ENCODE measurements around the gene CRTC1.
"Not testable (repeated sequence)": the region's sequence is repeated elsewhere in the genome, so short reads cannot be mapped to it uniquely, and the experiment has no call there.

CRTC1 gene

GRCh38 chr19:18704054-18704453 lies 20.6 kb downstream of the CRTC1 start:
- DNase-seq: no peak

DNA sequence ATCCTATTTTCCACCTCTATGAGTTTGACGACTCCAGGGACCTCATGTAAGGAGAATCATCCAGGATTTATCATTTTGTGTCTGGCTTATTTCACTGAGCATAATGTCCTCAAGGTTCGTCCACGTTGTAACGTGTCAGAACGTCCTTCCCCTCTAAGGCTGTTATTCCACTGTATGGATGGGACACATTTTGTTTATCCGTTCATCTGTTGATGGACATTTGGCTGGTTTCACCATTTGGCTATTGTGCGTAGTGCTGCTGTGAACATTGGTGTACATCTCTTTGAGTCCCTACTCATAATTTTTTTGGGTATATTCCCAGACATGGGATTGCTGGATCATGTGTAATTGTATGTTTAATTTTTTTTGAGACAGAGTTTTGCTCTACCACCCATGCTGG lies 21.5 kb downstream of the CRTC1 start:
- DNase-seq: no peak

GRCh38 chr19:18708452-18709231 lies 25.2 kb downstream of the CRTC1 start:
- DNase-seq: no peak

DNA sequence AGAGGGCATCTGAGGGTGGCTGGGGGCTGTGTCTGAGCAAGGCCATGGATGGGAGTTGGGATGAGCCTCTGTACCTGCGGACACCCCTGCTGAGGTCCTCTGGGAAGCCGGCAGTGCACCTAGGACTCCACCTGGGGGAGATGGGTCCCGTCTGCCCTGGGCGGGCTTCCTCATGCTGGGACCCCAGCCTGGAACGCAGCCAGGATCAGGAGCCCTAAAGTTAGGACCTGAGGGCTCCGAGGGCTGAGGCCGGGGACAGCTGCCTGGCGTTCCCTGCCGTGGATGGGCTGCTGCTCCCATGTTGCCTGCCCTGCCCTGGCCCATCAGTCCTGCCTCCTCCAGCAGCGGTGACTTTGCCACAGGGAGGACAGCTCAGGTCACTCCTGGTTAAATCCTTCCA lies 26.1 kb downstream of the CRTC1 start:
- no peak for DNase-seq

DNA sequence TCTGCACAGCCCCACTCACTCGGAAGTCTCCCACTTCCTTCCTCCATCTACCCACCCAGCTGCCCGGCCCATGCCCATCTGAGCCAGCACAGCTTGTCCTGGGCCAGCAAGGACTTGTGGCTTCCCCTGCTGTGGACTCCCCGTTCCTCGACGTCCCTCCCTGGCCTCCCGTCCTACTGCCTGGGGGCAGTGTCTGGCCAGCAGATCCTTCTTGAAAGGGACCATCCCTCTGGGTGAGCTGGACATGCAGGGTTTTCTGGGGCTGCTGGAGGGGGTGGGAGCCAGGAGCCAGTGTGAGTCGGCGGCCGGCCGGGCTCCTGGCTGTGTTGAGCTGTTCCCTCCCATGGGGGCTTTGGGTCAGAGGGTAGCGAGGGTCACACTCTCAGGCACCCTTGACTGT lies 26.7 kb downstream of the CRTC1 start:
- DNase-seq: no peak

DNA sequence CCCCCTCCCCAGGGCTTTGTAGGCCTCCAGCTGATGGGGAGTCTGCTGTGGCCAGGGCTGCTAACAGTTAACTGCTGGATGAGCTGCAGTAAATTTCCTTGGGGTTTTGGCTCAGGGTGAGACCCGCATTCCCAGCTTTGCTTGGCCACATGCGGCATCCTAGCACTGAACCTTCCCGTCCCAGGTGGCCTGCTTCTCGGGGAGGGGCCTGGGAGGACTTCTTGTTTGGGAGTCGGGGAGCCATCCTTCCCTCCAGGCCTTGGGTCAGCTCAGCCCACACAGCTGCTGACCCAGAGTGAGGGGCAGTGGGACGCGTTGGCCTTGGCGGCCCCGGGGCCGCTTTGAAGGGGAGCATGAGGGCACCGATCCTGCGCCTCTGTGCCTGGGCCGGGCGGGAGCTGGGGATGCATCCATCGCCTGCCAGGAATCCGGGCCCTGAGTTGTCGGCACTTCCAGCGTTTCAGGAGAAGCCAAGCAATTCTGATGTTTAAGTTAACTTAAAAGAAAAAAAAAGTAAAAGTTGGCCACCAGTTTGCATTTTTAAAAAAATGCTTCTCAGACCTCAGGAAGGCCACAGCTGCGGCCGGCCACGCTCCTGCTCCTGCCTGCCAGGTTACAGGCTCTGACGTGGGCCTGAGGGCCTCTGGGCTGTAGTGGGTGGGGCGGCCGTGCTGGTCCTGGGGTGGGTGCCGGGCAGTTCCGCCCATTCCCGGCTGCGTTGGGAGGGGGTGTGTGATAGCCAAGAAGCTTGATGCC lies 27.7 kb downstream of the CRTC1 start:
- DNase-seq: no peak

- DNase-seq: no peak
Observed at GRCh38 chr19:18711893-18712292, 28.4 kb downstream of the CRTC1 start.

DNA sequence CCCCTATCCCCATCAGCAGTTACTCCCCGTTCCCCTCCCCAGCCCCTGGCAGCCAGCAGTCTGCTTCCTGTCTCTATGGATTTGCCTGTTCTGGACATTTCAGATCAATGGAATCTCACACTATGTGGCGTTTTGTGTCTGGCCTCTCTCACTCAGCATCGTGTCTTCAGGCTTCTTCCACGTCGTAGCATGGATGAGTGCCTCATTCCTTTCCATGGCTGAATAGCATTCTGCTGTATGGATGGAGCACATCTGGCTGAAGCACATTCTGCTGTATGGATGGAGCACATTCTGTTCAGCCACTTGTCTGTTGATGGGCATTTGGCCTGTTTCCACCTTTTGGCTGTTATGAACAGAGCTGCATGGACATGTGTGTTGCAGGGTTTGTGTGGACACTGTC lies 29.5 kb downstream of the CRTC1 start:
- DNase-seq: no peak

DNA sequence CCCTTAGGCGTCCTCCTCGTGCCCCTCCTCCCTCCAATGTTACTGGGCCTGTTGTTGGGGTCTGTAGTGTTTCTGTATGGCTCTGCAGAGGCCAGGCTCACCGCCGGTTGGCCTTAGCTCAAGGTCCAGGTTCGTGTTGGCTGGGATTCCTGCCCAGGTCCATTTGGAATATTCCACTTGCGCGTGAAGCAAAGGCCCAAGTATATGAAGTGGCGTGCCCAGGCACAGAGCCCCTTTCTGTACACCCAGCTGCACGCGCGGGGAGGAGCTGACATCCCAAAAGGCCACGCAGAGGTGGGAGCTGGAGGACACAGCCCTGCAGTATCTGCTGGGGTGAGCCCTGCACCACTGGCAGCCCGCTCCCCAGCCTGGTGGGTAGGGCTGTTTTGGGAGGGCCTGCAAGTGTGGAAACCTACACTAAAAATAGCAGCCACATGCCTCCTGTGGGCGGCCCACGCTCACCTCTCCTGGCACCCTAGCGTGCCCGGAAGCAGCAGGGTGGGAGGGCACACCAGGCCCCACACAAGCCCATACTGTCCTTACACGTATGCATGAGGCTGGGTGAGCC lies 30.2 kb downstream of the CRTC1 start:
- no peak for DNase-seq

GRCh38 chr19:18715416-18715815 lies 31.9 kb downstream of the CRTC1 start:
- no peak for DNase-seq

- DNase-seq: no peak
Observed at GRCh38 chr19:18716857-18717256, 33.4 kb downstream of the CRTC1 start.

DNA sequence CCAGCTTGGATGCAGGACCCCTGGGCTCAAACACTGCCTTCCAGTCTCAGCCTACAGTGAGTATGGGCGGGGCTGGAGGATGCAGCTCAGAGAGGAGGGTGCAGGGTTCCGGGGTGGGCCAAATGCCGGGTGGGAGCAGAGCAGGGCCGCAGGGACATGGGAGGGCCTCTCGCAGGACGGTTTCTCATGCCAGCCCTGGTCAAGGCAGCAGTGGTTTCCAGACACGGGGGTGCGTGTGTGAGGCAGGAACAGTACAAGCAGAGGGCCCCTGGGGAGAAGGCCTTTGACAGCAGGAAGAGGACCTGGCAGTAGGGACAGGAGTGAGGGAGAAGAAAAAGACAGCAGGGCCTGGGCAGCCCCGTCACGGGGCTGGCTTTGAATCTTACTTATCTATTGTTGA lies 34.1 kb downstream of the CRTC1 start:
- no peak for DNase-seq

- no peak for DNase-seq
Observed at GRCh38 chr19:18718015-18718526, 34.6 kb downstream of the CRTC1 start.

DNA sequence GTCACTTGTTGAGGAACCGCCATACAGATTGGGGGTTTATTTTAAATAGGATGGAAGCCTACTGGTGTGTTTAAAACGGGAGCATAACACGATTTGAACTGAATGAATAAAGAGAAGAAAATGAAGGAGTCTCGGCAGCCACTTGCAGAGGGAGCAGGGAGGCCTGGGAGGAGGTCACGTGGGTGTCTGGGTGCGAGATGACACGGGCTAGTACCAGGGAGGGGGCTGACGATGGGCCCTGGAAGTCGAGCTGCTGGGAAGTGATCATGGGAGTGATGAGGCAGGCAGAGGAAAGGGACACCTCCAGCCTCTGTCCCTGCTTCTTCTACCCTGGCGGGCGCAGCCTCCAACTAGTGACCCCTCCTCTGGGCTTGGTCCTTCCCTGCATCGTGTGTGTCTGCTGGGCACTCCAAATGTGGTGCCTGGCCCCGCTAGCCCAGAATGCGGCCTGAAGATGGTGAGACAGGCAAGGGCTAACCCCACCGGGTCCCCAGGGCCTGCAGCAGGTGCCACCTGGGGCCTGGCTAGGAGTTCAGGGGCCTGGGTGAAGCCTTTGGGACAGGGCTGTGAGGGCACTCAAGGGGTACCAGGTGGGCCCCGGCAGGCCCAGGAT lies 35.5 kb downstream of the CRTC1 start:
- DNase-seq: no peak

DNA sequence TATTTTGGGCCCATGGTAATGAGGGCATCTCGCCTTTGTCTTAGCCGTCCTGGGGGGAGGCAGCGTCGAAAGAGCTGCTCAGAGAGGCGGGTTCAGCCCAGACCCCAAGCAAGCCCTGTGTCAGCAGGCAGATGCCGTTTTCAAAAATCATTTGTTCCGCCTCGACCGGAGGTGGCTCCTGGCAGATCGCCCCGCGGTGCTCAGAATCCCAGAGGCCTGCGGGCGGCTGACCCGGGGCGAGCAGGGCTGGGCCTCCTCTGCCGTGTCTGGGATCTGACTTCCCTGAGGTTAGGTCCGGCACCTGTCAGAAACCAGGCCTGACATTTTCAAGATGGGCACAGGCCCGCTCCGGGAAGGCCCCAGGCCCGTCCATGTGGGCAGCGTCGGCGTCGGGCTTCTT lies 36.1 kb downstream of the CRTC1 start:
- DNase-seq: no peak

DNA sequence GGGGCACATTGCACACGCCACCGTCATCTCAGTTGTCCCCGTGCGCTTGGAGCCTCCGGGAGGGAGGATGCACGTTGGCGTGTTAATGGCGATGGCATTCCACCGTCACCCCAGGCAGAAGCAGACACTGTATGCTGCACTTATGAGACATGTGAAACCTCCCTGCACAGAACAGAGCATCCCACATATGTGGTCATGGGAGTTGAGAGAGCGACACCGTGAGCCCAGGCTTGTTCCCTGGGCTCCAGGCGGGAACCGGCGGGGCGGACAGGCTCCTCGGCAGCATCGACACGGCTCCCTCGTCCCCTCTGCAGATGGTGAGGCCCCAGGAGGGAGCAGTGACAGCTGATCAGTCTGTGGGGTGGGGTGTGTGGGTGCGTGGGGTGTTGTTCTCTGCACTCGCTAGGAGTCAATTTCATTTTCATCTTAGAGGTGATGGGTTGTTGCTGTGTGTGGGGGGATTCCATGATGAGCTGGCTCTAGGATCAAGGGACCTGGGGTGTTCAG lies 40.4 kb downstream of the CRTC1 start:
- DNase-seq: peak; percentile 9

DNA sequence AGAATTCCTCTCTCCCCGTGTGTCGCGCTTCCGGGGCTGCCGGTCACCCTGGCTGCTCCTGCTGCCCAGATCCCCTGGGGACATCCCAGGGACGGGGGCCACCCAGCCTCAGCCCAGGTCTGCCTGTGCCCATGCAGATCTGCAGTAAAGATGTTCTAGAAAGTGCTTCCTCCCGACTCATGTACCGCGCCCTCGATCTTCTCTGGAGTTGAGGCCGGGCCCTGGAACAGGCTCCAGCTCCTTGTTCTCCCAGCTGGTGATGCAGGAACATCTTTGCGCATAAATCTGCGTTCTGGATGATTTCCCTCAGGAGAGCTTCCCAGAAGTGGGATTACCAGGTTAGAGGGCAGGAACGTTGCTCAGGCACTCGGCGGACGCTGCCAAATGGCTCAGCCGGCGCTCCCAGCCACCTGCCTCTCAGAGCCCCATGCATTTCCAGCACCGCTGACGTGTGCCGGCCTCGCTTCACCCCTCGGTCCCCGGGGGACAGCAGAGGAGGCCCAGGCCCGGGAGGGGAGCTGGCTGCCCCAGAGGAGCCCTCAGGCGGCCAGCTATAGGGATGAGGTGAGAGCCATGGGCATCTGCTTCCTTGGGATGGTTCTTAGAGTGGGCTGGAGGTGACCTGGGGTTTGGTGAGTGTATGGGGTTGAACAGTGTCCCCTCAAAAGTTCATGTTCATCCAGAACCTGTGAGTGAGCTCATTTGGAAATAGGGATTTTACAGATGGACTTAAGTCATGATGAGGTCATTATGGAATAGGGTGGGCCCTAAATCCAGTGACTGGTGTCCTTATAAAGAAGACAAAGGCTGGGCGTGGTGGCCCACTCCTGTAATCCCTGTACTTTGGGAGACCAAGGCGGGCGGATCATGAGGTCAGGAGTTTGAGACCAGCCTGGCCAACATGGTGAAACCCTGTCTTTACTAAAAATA lies 42.6 kb downstream of the CRTC1 start:
- DNase-seq: no peak

GRCh38 chr19:18726846-18727245 lies 43.4 kb downstream of the CRTC1 start:
- no peak for DNase-seq

- not testable (repeated sequence) for DNase-seq
Observed at GRCh38 chr19:18727602-18728001, 44.1 kb downstream of the CRTC1 start.

GRCh38 chr19:18729933-18730530 lies 46.6 kb downstream of the CRTC1 start:
- DNase-seq: no peak

DNA sequence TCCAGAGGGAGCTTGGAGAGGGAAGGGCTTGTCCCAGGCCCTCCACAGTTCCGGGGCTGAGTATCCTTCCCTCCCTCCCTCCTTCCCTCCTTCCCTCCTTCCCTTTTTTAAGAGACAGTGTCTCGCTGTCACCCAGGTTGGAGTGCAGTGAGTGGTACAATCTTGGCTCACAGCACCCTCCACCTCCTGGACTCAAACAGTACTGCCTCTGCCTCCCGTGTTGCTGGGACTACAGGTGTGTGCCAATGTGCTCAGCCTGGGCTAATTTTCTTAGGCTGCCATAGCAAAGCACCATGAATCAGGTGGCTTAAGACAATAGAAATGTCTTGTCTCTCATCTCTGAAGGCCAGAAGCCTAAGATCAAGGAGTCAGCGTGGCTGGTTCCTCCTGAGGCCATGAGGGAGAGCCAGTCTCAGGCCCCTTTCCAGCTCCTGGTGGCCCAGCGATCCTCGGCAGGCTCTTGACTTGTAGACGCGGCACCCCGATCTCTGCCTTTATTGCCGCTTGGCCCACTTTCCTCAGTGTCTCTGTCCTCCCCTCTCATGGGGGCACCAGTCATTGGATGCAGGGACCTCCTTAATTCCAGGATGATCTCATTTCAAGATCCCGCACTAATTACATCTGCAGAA lies 47.5 kb downstream of the CRTC1 start:
- DNase-seq: no peak

Data from activated CD4-positive, alpha-beta T cell treated with anti-CD3 and anti-CD28 coated beads for 48 hours (primary cell).